Heart left ventricle (tissue), 13 donors: ENCODE data around the gene ZBTB42.

Experiments
- POLR2A ChIP-seq, 2 donors: fragments of 450-650 bp; IDR thresholded peaks; one replicate each; pipeline ENCODE4 v1.6.1; 2017; ENCODE audit warnings: antibody characterized with exemption in 2 of 2, mild to moderate bottlenecking in 2 of 2, moderate library complexity in 2 of 2
- TF ChIP-seq, protein P1 (sequence below), 12 donors: fragments of 200-600 bp; sonication (generic) in 4 of 12; IDR thresholded peaks; one replicate each; pipeline versions ENCODE4 v1.5.0 to v1.8.0; 2018 to 2022; ENCODE audit warnings: antibody characterized with exemption in 12 of 12, mild to moderate bottlenecking in 5 of 12
- donor health status: ischemic (EF 13 %, LVEDD 7.1; RV severe dilation, severe dysfunction).
- donor health status: DM: no; HTN: yes; CAD: no.
- donor health status: DM: no; HTN: no; CAD: no.
- donor health status: ischemic (EF 25% LVEDD 6.9; RV normal size, moderate dysfunction).
- donor health status: ischemic (EF 25% LVEDD 5.7; RV mildly dilated, moderate dysfunction).
- donor health status: ischemic (EF 35%, LVEDD 5.7; RV mildly dilated, moderate dysfunction).
- donor health status: nonischemic (EF 11% LVEDD 7.7; RV severe dilation, severe dysfunction).
- donor health status: DM: yes; HTN: yes; CAD: no.
- donor health status: PGD.
- donor health status: ischemic (EF 29% LVEDD 5.4; RV normal size, mild dysfunction).
- donor health status: nonischemic (EF 23%, LVEDD 6.1; RV moderate dilation, normal function).

GRCh38 chr14:104852280-104852663 is 51.4 kb downstream of the ZBTB42 start:
- TF ChIP-seq, protein P1, sequence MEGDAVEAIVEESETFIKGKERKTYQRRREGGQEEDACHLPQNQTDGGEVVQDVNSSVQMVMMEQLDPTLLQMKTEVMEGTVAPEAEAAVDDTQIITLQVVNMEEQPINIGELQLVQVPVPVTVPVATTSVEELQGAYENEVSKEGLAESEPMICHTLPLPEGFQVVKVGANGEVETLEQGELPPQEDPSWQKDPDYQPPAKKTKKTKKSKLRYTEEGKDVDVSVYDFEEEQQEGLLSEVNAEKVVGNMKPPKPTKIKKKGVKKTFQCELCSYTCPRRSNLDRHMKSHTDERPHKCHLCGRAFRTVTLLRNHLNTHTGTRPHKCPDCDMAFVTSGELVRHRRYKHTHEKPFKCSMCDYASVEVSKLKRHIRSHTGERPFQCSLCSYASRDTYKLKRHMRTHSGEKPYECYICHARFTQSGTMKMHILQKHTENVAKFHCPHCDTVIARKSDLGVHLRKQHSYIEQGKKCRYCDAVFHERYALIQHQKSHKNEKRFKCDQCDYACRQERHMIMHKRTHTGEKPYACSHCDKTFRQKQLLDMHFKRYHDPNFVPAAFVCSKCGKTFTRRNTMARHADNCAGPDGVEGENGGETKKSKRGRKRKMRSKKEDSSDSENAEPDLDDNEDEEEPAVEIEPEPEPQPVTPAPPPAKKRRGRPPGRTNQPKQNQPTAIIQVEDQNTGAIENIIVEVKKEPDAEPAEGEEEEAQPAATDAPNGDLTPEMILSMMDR (IDR thresholded peaks at IDR 0.05) = no peak
- TF ChIP-seq POLR2A (IDR thresholded peaks at IDR 0.05) = no peak
